ENCODE results near the gene ZNF76. TPM values are rescaled to one million over a fixed set of nuclear protein-coding genes. Genes with fewer than 3 reads are reported as not detected.
A peak's percentile ranks its signal among the peaks of the same experiment; 100 is the strongest.

The ZNF76 gene
- total RNA-seq (ENCODE audit: unreplicated experiment): 26.4 TPM
- long read RNA-seq, transcript ZNF76-203 (14 exons, 2,716 nt): major isoform, 7 of 13 reads
- long read RNA-seq, partial matches to known transcripts: 3 of 13 reads
- long read RNA-seq, other reads (novel, unspliced or antisense): 1 of 13 reads

GRCh38 chr6:35259194-35259947, at the start of gene ZNF76:
TSS of gene ZNF76 (plus strand) at chr6:35259735. CDS start at chr6:35281152, 21,417 bp downstream.
- peak; percentile 99 for DNase-seq (ENCODE audit: low spot score)
- peak within 1 kb of the TSS; percentile 95 for H3K27ac Mint-ChIP-seq (ENCODE audit: unreplicated experiment)
- no peaks in the 10 kb centered on the region for H3K9me3 Mint-ChIP-seq (ENCODE audit: unreplicated experiment)

DNA sequence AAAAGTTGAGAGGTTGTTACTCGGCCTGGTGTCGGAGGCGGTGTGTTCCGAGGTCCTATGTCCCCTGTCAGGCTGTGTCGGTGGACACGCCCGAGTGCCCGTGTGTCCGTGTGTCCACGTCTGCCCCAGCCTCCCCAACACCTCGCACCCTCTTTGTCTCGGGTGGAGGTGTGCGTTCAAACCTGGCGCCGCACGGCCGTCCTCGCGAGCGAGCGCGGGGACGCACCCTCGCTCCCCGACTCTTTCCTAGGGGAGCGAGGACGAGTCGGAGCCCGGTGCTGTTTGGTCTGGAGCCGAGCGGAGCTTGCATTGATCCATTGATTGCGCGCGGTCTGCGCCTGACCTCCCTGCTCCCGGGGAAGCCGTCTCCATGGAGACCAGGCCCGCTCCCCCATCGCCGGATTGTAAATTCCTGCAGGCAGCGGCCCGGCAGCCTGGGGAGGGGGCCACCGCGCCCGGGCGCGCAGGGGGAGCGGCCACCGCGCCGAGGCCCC, 46.2 kb upstream of the ZNF76 start:
- peaks cover 45% of the 10 kb centered on the region for H3K4me1 Mint-ChIP-seq (ENCODE audit: unreplicated experiment)
- H3K36me3 Mint-ChIP-seq (ENCODE audit: low read depth, unreplicated experiment): no peaks in the 10 kb centered on the region
- peak overlapping the region; percentile 85 for H3K4me3 Mint-ChIP-seq (ENCODE audit: unreplicated experiment)
- no peak overlapping the region for H3K27ac Mint-ChIP-seq (ENCODE audit: unreplicated experiment)
- peak; percentile 39 for DNase-seq (ENCODE audit: low spot score)
- no peak for TF ChIP-seq CTCF (IDR thresholded peaks at IDR 0.05; ENCODE audit: unreplicated experiment)
- H3K27me3 Mint-ChIP-seq (ENCODE audit: unreplicated experiment): peaks cover 29% of the 10 kb centered on the region
- no peaks in the 10 kb centered on the region for H3K9me3 Mint-ChIP-seq (ENCODE audit: unreplicated experiment)

More at GRCh38 chr6:35259194-35259947, at the start of gene ZNF76:
- Mint-ChIP-seq H3K27me3 (ENCODE audit: unreplicated experiment) (peaks cover 1% of the 10 kb centered on the region), H3K4me1 (ENCODE audit: unreplicated experiment) (peaks cover 15% of the 10 kb centered on the region), H3K4me3 (ENCODE audit: unreplicated experiment) (peak within 1 kb of the TSS; percentile 97), H3K36me3 (ENCODE audit: low read depth, unreplicated experiment) (no peaks in the 10 kb centered on the region)
- no peak for TF ChIP-seq CTCF (IDR thresholded peaks at IDR 0.05; ENCODE audit: unreplicated experiment)

DNA sequence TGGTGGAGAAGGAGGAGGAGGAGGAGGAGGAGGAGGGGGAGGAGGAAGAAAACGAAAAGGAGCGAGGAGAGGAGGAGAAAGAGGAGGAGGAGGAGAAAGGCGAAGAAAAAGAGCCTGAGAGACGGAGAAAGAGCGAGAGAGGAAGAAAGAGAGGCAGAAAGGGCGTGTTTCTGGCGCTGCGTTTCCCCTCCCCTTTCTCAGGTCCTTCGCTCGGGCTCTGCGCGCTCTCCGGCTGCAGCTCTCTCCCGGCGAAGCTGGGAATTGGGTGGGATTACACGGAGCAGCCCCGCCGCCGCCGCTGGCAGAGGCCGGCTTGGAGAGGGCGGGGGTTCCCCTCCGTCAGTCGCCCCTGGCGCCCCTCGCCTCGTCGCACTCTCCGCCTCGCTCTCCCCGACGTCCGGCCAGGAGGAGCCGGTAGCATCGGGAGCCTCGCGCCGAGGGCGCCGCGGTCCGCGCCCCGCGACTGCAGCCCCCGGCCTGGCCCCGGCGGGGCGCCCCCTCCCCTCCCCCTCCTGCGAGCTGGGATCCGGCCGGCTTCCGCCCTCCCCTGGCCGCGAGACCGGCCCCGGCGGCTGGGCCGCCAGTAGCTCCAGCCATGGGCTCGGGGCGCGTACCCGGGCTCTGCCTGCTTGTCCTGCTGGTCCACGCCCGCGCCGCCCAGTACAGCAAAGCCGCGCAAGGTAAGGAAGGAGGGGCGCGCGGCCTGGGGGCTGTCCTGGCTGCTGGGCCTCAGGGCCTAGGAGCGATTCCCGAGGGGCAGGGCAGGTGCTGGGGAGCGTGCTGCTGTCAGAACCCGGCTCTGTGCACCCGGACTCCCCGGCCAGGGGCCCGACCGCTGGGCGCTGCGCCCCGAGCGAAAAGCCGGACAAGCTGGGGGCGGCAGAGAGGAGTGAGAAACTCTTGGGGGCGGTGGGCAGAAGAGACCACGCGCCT, 45.4 kb upstream of the ZNF76 start, which contains the start of gene SCUBE3:
SCUBE3 (plus strand) TSS at position 133 of the 933 bp plus-strand sequence; CDS start at position 596, 463 bp downstream.
- TF ChIP-seq CTCF (IDR thresholded peaks at IDR 0.05; ENCODE audit: unreplicated experiment): no peak
- Mint-ChIP-seq H3K36me3 (ENCODE audit: low read depth, unreplicated experiment) (no peaks in the 10 kb centered on the region), H3K4me1 (ENCODE audit: unreplicated experiment) (peaks cover 45% of the 10 kb centered on the region), H3K9me3 (ENCODE audit: unreplicated experiment) (no peaks in the 10 kb centered on the region), H3K4me3 (ENCODE audit: unreplicated experiment) (peak within 1 kb of the TSS; percentile 85), H3K27me3 (ENCODE audit: unreplicated experiment) (peaks cover 25% of the 10 kb centered on the region), H3K27ac (ENCODE audit: unreplicated experiment) (no peak within 1 kb of the TSS)
- DNase-seq (ENCODE audit: low spot score): peak; percentile 55

DNA sequence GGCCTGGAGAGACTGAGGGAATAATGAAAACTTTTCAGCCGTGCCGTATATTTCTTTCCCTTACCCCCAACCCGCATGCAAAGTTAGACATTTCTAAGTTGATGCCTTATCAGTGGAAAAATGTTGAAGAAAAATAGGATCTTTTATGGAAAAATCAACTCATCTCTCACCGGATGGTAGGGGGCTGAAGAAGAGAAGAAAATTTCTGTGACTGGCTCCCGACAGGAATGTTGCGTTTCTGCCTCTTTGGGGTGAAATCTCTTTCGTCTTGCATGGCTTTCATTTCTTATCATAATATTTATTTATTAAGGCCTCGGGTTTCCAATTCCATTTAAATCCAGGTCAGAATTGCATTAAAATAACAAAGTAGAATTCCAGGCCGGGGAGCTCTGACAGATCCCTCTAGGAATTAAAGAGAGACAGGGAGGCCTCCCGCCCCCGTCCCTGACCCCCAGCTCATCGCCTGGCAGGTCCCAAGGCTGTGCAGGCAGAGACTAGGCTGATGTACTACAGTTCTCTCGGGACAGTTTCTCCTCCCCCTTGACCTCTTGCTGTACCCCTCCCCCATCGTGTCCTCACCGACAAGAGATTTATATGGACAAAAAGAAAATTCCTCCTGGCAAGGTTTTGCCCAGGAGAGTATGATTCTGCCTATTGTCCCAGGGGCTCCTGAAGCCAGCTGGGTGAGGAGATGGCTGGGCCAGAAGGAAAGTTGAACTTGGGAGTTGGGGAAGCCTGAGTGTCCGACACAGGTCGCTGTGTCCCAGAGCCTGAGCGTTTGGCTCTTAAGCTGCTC, 44.5 kb upstream of the ZNF76 start:
- Mint-ChIP-seq H3K9me3 (ENCODE audit: unreplicated experiment) (no peaks in the 10 kb centered on the region), H3K27me3 (ENCODE audit: unreplicated experiment) (peaks cover 25% of the 10 kb centered on the region), H3K4me3 (ENCODE audit: unreplicated experiment) (peak overlapping the region; percentile 69), H3K36me3 (ENCODE audit: low read depth, unreplicated experiment) (no peaks in the 10 kb centered on the region), H3K27ac (ENCODE audit: unreplicated experiment) (no peak overlapping the region), H3K4me1 (ENCODE audit: unreplicated experiment) (peaks cover 50% of the 10 kb centered on the region)
- no peak for DNase-seq (ENCODE audit: low spot score)
- no peak for TF ChIP-seq CTCF (IDR thresholded peaks at IDR 0.05; ENCODE audit: unreplicated experiment)
